GM18858 (cell line): Measurements from ENCODE around the gene CSAG3.
"Not testable (repeated sequence)": the region's sequence is repeated elsewhere in the genome, so short reads cannot be mapped to it uniquely, and the experiment has no call there.

Experiments used
- ATAC-seq: cut with Tn5 transposase; IDR thresholded peaks from one replicate; pipeline ENCODE4 v1.9.1; 2021; ENCODE audit not compliant: unreplicated experiment

The CSAG3 gene

GRCh38 chrX:152758918-152759317 lies at the start of gene CSAG3:
Gene CSAG3, plus strand, starts transcription at chrX:152759218.
- not testable (repeated sequence) for ATAC-seq

DNA sequence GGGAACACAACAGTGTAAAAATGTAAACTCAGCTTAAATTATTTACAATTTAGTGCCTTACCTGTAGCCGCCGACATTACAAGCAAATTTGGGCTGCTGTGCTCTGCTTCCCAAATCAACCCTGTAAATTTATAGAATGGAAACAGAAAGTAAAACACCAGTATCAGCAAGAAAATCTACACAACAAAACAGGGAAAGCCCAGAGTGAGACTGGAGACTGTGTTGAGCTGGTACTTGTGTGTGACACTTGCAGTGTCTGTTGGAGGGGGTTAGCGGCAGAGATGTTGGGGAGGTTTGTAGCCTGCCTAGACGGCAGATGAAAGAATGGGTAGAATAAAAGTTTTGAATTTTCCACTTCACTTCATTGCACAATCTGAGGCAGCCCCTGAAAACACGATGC lies 45.8 kb upstream of the CSAG3 start:
- not testable (repeated sequence) for ATAC-seq

DNA sequence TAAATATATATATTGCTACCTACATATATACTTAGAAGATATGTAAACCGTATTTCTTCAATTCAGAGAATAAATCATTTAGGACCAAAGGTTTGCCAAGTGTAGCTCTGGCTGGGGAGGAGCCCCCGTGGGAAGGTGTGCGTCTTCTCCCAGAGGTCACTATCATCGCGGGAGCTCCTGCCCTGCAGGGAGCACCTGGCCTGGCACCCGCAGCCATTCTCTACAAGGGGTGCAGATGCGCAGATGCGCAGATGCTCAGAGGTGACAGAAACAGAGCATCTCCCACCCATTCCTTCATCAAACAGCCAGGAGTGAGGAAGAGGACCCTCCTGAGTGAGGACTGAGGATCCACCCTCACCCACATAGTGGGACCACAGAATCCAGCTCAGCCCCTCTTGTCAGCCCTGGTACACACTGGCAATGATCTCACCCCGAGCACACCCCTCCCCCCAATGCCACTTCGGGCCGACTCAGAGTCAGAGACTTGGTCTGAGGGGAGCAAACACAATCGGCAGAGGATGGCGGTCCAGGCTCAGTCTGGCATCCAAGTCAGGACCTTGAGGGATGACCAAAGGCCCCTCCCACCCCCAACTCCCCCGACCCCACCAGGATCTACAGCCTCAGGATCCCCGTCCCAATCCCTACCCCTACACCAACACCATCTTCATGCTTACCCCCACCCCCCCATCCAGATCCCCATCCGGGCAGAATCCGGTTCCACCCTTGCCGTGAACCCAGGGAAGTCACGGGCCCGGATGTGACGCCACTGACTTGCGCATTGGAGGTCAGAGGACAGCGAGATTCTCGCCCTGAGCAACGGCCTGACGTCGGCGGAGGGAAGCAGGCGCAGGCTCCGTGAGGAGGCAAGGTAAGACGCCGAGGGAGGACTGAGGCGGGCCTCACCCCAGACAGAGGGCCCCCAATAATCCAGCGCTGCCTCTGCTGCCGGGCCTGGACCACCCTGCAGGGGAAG lies 44.9 kb upstream of the CSAG3 start, which contains the start of gene MAGEA2B:
MAGEA2B (plus strand) TSS at position 814 of the 973 bp plus-strand sequence. CDS start 2,479 bp downstream, outside the sequence.
- not testable (repeated sequence) for ATAC-seq

DNA sequence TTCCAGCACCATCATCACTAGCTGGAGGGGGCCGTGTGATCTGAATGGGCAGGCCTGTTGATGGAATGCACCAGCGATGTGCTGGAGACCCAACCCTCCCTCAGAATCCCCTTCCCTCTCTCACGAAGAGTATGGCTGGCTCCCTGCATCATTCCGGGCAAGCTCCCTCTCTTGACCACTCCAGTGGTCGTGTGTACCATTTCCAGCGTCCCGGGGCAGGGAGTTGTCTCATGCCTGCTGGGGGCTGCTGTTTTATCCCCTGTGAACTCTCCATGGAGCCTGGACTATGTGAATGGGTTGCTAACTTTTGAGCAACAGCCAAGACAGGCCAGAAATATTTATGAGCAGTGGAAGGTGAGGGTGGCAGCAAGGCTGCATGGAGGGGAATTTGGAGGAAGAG lies 33.6 kb upstream of the CSAG3 start:
- ATAC-seq, result no peak

GRCh38 chrX:152733261-152733975 lies 25.6 kb upstream of the CSAG3 start, which contains the start of the genes CSAG1 and MAGEA12:
Gene CSAG1, minus strand, starts transcription at chrX:152733721. Its CDS starts 1,261 bp downstream, at chrX:152732460.
Gene MAGEA12, plus strand, starts transcription at chrX:152733757. Its CDS starts 2,405 bp downstream, at chrX:152736162.
- ATAC-seq, result no peak

- ATAC-seq, result not testable (repeated sequence)
Observed at GRCh38 chrX:152734143-152734858, 24.7 kb upstream of the CSAG3 start.

DNA sequence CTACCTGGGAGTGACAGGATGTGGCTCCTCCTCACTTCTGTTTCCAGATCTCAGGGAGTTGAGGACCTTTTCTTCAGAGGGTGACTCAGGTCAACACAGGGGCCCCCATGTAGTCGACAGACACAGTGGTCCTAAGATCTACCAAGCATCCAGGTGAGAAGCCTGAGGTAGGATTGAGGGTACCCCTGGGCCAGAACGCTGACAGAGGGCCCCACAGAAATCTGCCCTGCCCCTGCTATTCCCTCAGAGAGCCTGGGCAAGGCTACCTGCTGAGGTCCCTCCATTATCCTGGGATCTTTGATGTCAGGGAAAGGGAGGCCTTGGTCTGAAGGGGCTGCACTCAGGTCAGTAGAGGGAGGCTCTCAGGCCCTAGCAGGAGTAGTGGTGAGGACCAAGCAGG lies 23.9 kb upstream of the CSAG3 start:
- ATAC-seq, result no peak

- ATAC-seq, result no peak
Observed at GRCh38 chrX:152735860-152736511, 23.0 kb upstream of the CSAG3 start.

GRCh38 chrX:152736528-152736927 lies 22.5 kb upstream of the CSAG3 start:
- ATAC-seq, result not testable (repeated sequence)

DNA sequence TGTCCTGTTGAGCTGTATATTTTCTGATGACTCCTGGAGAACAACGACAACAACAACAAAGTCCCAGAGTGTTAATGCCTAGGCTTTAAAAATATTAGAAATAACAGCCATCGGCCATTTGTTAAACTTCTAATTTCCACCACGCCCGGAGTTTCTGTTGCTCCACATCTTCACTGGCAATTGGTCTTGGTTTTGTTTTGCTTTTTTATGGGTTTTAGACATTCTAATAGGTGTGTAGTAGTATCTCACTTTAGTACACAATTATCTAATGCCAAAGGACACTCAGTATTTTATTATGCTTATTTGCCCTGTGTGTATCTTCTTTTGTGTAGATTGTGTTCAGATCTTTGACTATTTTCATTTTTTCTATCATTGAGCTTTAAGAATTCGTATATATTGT lies 20.5 kb upstream of the CSAG3 start:
- no peak for ATAC-seq

DNA sequence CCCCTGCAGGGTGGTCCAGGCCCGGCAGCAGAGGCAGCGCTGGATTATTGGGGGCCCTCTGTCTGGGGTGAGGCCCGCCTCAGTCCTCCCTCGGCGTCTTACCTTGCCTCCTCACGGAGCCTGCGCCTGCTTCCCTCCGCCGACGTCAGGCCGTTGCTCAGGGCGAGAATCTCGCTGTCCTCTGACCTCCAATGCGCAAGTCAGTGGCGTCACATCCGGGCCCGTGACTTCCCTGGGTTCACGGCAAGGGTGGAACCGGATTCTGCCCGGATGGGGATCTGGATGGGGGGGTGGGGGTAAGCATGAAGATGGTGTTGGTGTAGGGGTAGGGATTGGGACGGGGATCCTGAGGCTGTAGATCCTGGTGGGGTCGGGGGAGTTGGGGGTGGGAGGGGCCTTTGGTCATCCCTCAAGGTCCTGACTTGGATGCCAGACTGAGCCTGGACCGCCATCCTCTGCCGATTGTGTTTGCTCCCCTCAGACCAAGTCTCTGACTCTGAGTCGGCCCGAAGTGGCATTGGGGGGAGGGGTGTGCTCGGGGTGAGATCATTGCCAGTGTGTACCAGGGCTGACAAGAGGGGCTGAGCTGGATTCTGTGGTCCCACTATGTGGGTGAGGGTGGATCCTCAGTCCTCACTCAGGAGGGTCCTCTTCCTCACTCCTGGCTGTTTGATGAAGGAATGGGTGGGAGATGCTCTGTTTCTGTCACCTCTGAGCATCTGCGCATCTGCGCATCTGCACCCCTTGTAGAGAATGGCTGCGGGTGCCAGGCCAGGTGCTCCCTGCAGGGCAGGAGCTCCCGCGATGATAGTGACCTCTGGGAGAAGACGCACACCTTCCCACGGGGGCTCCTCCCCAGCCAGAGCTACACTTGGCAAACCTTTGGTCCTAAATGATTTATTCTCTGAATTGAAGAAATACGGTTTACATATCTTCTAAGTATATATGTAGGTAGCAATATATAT lies 5.0 kb upstream of the CSAG3 start, which contains the start of gene MAGEA2:
MAGEA2 (minus strand) TSS at position 157 of the 965 bp plus-strand sequence. CDS start 2,479 bp downstream, outside the sequence.
- not testable (repeated sequence) for ATAC-seq

- ATAC-seq, result not testable (repeated sequence)
Observed at GRCh38 chrX:152754871-152755270, 4.1 kb upstream of the CSAG3 start.

GRCh38 chrX:152759544-152759943 lies 526 bp downstream of the CSAG3 start:
- ATAC-seq, result not testable (repeated sequence)

GRCh38 chrX:152761582-152761981 lies 2.6 kb downstream of the CSAG3 start:
- ATAC-seq, result not testable (repeated sequence)

GRCh38 chrX:152766562-152766961 lies 7.5 kb downstream of the CSAG3 start:
- not testable (repeated sequence) for ATAC-seq

DNA sequence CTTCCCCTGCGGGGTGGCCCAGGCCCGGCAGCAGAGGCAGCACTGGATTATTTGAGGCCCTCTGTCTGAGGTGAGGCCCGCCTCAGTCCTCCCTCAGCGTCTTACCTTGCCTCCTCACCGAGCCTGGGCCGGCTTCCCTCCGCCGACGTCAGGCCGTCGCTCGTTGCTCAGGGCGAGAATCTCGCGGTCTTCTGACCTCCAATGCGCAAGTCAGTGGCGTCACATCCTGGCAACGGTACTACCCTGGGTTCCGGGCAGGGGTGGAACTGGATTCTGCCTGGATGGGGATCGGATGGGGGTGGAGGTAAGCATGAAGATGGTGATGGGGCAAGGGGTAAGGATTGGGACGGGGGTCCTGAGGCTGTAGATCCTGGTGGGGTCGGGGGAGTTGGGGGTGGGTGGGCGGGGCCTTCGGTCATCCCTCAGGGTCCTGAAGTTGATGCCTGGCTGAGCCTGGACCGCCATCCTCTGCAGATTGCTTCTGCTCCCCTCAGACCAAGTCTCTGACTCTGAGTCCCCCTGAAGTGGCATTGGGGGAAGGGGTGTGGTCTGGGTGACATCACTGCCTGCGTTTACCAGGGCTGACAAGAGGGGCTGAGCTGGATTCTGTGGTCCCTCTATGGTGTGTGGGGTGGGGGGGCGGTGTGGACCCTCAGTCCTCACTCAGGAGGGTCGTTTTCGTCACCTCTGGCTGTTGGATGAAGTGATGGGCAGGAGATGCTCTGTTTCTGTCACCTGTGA lies 10.7 kb downstream of the CSAG3 start, which contains the start of gene MAGEA6:
MAGEA6 (minus strand) TSS at position 141 of the 741 bp plus-strand sequence. CDS start 2,039 bp downstream, outside the sequence.
- ATAC-seq, result not testable (repeated sequence)

DNA sequence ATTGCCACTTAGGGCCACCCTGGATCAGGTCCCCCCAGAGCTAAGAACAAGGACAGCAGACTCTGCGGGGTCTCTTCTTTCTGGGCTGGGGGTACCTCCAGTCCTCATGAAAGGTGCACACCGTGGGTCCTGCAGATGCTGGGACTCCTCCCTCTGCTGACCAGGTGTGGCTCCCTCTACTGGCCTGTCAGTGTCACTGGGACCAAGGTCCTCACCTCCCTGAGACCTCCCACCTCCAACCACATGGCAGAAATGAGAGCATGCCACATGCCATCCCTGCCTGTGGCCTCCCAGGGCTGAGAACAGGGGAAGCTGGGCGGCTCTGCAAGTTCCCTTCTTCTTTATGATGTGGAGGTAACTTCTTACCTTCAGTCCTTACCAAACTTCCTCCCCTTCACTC lies 28.0 kb downstream of the CSAG3 start:
- ATAC-seq, result peak; percentile 81

DNA sequence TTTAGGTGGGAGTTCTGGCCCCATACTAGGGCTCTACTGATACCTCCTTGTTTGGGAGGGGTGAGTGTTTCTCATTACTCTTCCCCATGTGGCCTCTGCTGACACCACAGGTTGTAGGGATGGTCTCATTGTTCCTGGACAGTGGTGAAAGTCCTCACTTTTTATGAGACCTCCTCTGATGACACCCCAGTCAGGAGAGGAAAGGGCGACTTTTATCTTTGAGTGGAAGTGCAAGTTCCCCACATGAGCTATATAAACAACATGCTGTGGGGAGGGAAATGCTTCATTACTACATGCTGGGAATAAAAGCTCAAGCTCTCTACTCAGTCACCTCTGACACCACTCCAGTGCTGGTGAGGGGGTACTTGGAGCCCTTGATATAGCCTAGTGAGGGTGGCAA lies 39.9 kb downstream of the CSAG3 start:
- no peak for ATAC-seq
